Vein endothelial cell (primary cell): ENCODE data around the gene DUXB. TPM values are rescaled to one million over a fixed set of nuclear protein-coding genes. Genes with fewer than 3 reads are reported as not detected.

Source experiments
- small RNA-seq: library from RNA; depleted of rRNA; stranded (forward); fragments of <200 nt; gene quantifications from one replicate; pipeline ENCODE3, GENCODE V24; 2012
- total RNA-seq: library from RNA; depleted of rRNA; stranded (reverse); fragments of >200 nt; gene quantifications from 2 replicates; pipeline ENCODE4 v1.2.3, GENCODE V29; 2012

DUXB gene
- total RNA-seq, result not detected in 2 replicates

DNA sequence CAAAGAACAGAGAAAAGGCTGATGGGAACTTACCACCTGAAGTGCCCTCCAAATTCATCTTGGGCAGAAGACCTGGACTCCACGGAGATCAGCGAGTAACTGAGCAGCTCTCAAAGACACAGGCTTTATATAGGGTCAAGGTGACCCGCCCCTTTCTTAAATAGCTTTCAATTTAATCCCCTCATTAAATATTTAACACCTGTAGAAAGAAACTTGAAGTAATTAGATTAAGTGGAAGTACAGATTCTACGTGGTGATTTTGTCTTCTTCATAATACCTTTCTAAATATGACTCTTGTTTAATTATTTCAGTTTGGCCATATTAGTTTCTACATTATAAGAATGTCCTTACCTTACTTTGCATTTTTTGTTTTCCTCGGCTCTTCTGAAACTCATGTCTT, at the start of gene DUXB:
DUXB (minus strand) TSS at position 101 of the 400 bp plus-strand sequence; CDS start at position 58, 43 bp downstream.

DNA sequence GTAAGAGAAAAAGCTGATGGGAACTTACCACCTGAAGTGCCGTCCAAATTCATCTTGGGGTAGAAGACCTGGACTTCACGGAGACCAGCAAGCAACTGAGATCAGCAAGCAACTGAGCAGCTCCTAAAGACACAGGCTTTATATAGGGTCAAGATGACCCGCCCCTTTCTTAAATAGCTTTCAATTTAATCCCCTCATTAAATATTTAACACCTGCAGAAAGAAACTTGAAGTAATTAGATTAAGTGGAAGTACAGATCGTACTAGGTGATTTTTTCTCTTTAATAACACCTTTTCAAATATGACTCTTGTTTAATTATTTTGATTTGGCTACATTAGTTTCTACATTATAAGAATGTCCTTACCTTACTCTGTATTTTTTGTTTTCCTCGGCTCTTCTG, 25.1 kb upstream of the DUXB start, which contains the start of gene CPHXL:
CPHXL (minus strand) TSS at position 101 of the 400 bp plus-strand sequence; CDS start at position 53, 48 bp downstream.

DNA sequence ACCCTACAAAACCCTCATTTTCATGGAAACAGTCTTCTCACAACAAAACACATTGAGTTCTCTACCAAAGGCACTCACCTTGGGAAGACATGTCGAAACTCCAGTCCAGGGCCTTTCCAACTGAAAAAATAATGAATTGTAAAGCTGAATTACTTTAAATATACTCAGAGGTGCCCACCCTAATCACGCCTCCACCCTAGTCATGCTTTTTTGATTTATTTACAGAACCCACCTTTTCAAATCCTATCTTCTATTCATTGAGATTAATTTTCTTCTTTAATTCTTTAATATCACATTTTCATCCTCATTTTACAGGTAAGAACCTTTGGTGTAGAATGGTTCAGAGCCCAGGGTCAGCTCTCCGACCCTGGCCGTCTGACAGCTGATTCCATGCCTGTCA, 24.4 kb downstream of the DUXB start, which contains the start of gene CPHXL2:
CPHXL2 (minus strand) TSS at position 101 of the 400 bp plus-strand sequence; CDS start at position 91, 10 bp downstream.

GRCh38 chr16:75647492-75648264, 53.6 kb downstream of the DUXB start, which contains the start of the genes KARS1 and TERF2IP:
KARS1 (minus strand) TSS chr16:75647665; CDS start chr16:75647639, 26 bp downstream.
TERF2IP (plus strand) TSS chr16:75647773; CDS start chr16:75647883, 110 bp downstream.

Small RNA genes lying within 50 kb of the gene (small RNA-seq; reads per million reads assigned to genes)
- gene RN7SL520P, result not detected

Other genes with a start within 250 kb of the DUXB start
- 25.2 and 26.1 TPM in 2 replicates for gene TMEM170A, start 236.8 kb downstream of the DUXB start, total RNA-seq
- 0.65 and 1.1 TPM in 2 replicates for gene CHST6, start 206.0 kb downstream of the DUXB start, total RNA-seq
- 0.33 TPM in 1 of 2 replicates, not detected in the other for gene CHST5, start 165.4 kb downstream of the DUXB start, total RNA-seq
- 13.4 and 13.6 TPM in 2 replicates for gene TMEM231, start 145.2 kb downstream of the DUXB start, total RNA-seq
- 40.2 and 42.4 TPM in 2 replicates for gene GABARAPL2, start 135.1 kb downstream of the DUXB start, total RNA-seq
- gene ADAT1, start 78.2 kb downstream of the DUXB start, total RNA-seq, result 90.5 and 102 TPM in 2 replicates
- 184 and 209 TPM in 2 replicates for gene KARS1, start 53.8 kb downstream of the DUXB start, total RNA-seq
- 32.3 and 40.2 TPM in 2 replicates for gene TERF2IP, start 53.7 kb downstream of the DUXB start, total RNA-seq
- gene CPHXL2, start 24.5 kb downstream of the DUXB start, total RNA-seq, result not detected in 2 replicates
- not detected in 2 replicates for gene CPHXL, start 25.0 kb upstream of the DUXB start, total RNA-seq